BLaER1 (cell line): Measurements from ENCODE around the gene NCOA6.
A peak's percentile ranks its signal among the peaks of the same experiment; 100 is the strongest.

ENCODE experiments used
- H3K27ac ChIP-seq: shearing (Covaris generic); formaldehyde crosslinking; 2 replicates; pipeline ENCODE4 v1.8.1; 2022
- H3K27me3 ChIP-seq: shearing (Covaris generic); formaldehyde crosslinking; 2 replicates; pipeline ENCODE4 v1.8.1; 2022
- H3K36me3 ChIP-seq: shearing (Covaris generic); formaldehyde crosslinking; 2 replicates; pipeline ENCODE4 v1.8.1; 2022
- H3K4me1 ChIP-seq: shearing (Covaris generic); formaldehyde crosslinking; 2 replicates; pipeline ENCODE4 v1.8.1; 2022
- H3K4me2 ChIP-seq: shearing (Covaris generic); formaldehyde crosslinking; 2 replicates; pipeline ENCODE4 v1.8.1; 2022
- H3K4me3 ChIP-seq: shearing (Covaris generic); formaldehyde crosslinking; 2 replicates; pipeline ENCODE4 v1.8.1; 2022
- H3K9ac ChIP-seq: shearing (Covaris generic); formaldehyde crosslinking; 2 replicates; pipeline ENCODE4 v1.8.1; 2022
- H3K9me3 ChIP-seq: shearing (Covaris generic); formaldehyde crosslinking; 2 replicates; pipeline ENCODE4 v1.8.1; 2022
- H4K20me1 ChIP-seq: shearing (Covaris generic); formaldehyde crosslinking; 2 replicates; pipeline ENCODE4 v1.8.1; 2022
- Cebpa-rat ChIP-seq: shearing (Covaris generic); IDR thresholded peaks from 2 replicates; pipeline ENCODE4 v1.8.1; 2022

The NCOA6 gene

GRCh38 chr20:34713194-34713943 lies 112.1 kb downstream of the NCOA6 start:
- peaks cover 37% of the 10 kb centered on the region for H4K20me1 ChIP-seq
- H3K4me1 ChIP-seq, result peaks cover 20% of the 10 kb centered on the region
- TF ChIP-seq Cebpa-rat, result no peak
- no peak overlapping the region for H3K27ac ChIP-seq
- H3K9ac ChIP-seq, result no peak overlapping the region
- H3K4me3 ChIP-seq, result no peak overlapping the region
- H3K4me2 ChIP-seq, result no peak overlapping the region
- no peaks in the 10 kb centered on the region for H3K9me3 ChIP-seq
- peaks cover 54% of the 10 kb centered on the region for H3K36me3 ChIP-seq
- H3K27me3 ChIP-seq, result peaks cover 10% of the 10 kb centered on the region

DNA sequence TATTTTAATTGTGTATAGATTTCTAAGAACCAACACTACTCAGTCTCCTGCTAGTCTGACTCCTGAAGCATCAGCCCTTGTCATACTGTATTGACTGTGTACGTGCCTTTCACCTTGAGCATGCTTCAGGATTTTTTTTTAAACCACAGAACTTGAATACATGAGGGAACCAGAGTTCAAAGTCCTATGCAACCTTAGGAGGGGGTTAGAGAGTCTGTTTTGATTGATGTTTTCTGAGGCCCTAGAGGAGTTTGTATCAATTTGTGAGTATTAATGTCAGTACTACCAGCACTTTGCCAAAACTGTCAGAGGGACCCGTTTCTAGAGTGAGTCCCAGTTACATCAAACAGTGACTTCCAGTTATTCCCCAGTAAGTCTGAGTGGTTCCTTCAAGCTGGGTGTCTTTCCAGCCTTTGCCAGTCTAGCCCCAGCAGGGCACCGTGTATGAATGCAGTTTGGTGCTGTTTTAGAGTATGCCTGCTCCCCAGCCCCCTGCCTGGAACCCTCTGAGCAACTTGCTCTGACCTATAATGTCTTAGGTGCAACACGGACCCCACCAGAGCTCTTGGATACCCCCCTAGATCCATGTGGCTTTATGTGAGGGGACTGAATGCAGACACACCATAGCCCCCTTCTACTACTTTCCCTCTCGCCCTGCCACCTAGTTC lies 112.8 kb downstream of the NCOA6 start:
- no peak overlapping the region for H3K9ac ChIP-seq
- peaks cover 37% of the 10 kb centered on the region for H4K20me1 ChIP-seq
- no peak overlapping the region for H3K4me2 ChIP-seq
- H3K4me1 ChIP-seq, result peaks cover 27% of the 10 kb centered on the region
- no peak overlapping the region for H3K27ac ChIP-seq
- TF ChIP-seq Cebpa-rat, result no peak
- peaks cover 10% of the 10 kb centered on the region for H3K27me3 ChIP-seq
- H3K4me3 ChIP-seq, result no peak overlapping the region
- no peaks in the 10 kb centered on the region for H3K9me3 ChIP-seq
- peaks cover 54% of the 10 kb centered on the region for H3K36me3 ChIP-seq

GRCh38 chr20:34711813-34712430 lies 113.5 kb downstream of the NCOA6 start:
- peaks cover 10% of the 10 kb centered on the region for H3K27me3 ChIP-seq
- no peak overlapping the region for H3K4me3 ChIP-seq
- peak overlapping the region; percentile 97 for H3K4me2 ChIP-seq
- H3K27ac ChIP-seq, result no peak overlapping the region
- H3K9ac ChIP-seq, result no peak overlapping the region
- peaks cover 37% of the 10 kb centered on the region for H4K20me1 ChIP-seq
- H3K4me1 ChIP-seq, result peaks cover 29% of the 10 kb centered on the region
- H3K9me3 ChIP-seq, result no peaks in the 10 kb centered on the region
- H3K36me3 ChIP-seq, result peaks cover 54% of the 10 kb centered on the region
- no peak for TF ChIP-seq Cebpa-rat

- Histone ChIP-seq H3K4me2 (peak overlapping the region; percentile 97), H3K27ac (no peak overlapping the region), H3K4me3 (peak overlapping the region; percentile 77; the same call in 1 of the 2 replicates), H3K9me3 (no peaks in the 10 kb centered on the region), H4K20me1 (peaks cover 37% of the 10 kb centered on the region), H3K36me3 (peaks cover 48% of the 10 kb centered on the region), H3K9ac (no peak overlapping the region), H3K27me3 (peaks cover 10% of the 10 kb centered on the region), H3K4me1 (peaks cover 38% of the 10 kb centered on the region)
- no peak for TF ChIP-seq Cebpa-rat
These were observed 114.4 kb downstream of the NCOA6 start for GRCh38 chr20:34710861-34711574.

DNA sequence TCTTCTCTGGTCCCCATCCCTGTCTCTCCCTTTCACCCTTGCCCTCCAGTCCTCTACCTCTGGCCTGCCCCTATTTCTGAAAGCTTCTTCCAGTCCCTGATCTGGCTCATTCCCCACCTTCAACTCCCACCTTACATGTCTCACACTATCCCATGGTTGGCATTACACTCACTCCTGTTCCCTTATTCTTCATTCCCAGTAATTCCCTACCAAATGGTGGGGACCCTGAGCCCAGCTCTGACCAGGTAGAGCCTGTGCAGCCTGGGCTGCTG lies 114.9 kb downstream of the NCOA6 start:
- Histone ChIP-seq H3K4me1 (peaks cover 43% of the 10 kb centered on the region), H3K27me3 (peaks cover 10% of the 10 kb centered on the region), H4K20me1 (peaks cover 37% of the 10 kb centered on the region), H3K9me3 (no peaks in the 10 kb centered on the region), H3K4me2 (peak overlapping the region; percentile 97), H3K36me3 (peaks cover 43% of the 10 kb centered on the region), H3K4me3 (peak overlapping the region; percentile 77), H3K27ac (no peak overlapping the region), H3K9ac (peak overlapping the region; percentile 78)
- no peak for TF ChIP-seq Cebpa-rat

DNA sequence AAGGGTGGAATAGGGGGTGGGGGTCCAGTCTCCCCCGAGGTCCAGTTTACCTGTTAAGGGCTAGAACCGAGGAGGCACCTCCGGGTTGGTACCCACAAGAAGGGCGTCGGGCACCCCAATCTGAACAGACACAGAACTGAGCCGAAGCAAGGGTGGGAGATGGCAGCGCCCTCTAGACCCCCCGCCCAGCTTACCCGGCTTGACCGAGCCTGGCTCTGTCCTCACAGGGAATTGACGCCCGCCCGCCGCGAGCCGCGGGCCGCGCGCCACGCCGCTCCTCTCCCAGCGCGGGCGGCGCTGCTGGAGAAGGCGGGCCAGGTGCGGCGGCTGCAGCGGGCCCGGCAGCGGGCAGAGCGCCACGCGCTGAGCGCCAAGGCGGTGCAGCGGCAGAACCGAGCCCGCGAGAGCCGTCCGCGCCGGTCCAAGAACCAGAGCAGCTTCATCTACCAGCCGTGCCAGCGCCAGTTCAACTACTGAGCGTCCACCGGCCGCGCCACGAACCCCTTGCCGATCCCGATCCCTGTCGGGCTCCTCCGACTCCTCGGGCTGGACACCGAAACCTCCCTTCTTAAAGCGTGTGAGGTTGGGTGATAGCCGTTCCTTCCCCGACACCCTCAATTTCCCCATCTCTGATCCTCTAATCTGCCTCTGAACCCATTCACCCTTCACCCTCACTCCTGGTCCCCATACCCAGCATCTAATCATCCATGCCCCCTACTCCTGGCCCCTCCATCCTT lies 115.5 kb downstream of the NCOA6 start:
- peak overlapping the region; percentile 85 for H3K27ac ChIP-seq
- H3K36me3 ChIP-seq, result peaks cover 38% of the 10 kb centered on the region
- TF ChIP-seq Cebpa-rat, result no peak
- no peaks in the 10 kb centered on the region for H3K9me3 ChIP-seq
- H4K20me1 ChIP-seq, result peaks cover 37% of the 10 kb centered on the region
- H3K4me2 ChIP-seq, result peak overlapping the region; percentile 97
- H3K27me3 ChIP-seq, result peaks cover 10% of the 10 kb centered on the region
- H3K4me3 ChIP-seq, result peak overlapping the region; percentile 77
- peaks cover 48% of the 10 kb centered on the region for H3K4me1 ChIP-seq
- H3K9ac ChIP-seq, result peak overlapping the region; percentile 78

DNA sequence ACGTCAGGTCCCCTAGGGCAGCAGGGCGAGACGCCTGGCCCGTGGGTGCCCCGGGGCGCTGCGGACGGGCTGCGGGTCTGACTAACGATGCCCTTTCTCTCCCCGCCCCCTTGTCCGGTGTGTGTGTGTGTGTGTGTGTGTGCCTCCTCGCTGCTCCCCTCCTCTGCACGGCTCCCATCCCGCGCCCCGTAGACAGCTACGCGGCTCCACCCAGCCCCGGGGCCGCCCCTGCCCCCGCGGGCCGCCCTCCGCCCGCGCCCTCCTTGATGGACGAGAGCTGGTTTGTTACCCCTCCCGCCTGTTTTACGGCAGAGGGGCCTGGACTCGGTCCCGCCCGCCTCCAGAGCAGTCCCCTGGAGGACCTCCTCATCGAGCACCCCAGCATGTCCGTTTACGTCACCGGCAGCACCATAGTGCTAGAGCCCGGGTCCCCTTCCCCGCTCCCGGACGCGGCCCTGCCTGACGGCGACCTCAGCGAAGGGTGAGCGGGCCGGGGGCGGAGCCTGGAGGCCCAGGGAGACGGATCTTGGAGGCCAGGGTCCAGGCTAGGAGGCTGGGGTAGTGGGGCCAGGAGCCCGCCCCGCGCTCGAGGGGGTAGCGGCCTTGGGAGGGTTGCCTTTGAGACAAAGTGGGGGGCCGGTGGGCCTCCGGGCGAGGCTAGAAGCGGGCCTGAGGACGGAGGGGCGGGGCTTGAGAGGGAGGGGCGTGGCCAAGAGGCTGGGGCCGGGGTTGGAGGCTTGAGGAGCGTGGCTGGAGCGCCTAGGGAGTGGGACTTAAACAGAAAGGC lies 116.2 kb downstream of the NCOA6 start:
- H3K9ac ChIP-seq, result peak overlapping the region; percentile 78
- H3K4me2 ChIP-seq, result peak overlapping the region; percentile 97
- H3K9me3 ChIP-seq, result no peaks in the 10 kb centered on the region
- H4K20me1 ChIP-seq, result peaks cover 37% of the 10 kb centered on the region
- peaks cover 10% of the 10 kb centered on the region for H3K27me3 ChIP-seq
- H3K4me3 ChIP-seq, result peak overlapping the region; percentile 77
- H3K4me1 ChIP-seq, result peaks cover 52% of the 10 kb centered on the region
- H3K36me3 ChIP-seq, result peaks cover 30% of the 10 kb centered on the region
- no peak for TF ChIP-seq Cebpa-rat
- H3K27ac ChIP-seq, result peak overlapping the region; percentile 85

GRCh38 chr20:34708621-34709043 lies 116.8 kb downstream of the NCOA6 start:
- H3K9ac ChIP-seq, result peak overlapping the region; percentile 78
- H3K36me3 ChIP-seq, result peaks cover 24% of the 10 kb centered on the region
- peaks cover 52% of the 10 kb centered on the region for H3K4me1 ChIP-seq
- H4K20me1 ChIP-seq, result peaks cover 35% of the 10 kb centered on the region
- no peak for TF ChIP-seq Cebpa-rat
- peak overlapping the region; percentile 85 for H3K27ac ChIP-seq
- peak overlapping the region; percentile 97 for H3K4me2 ChIP-seq
- H3K27me3 ChIP-seq, result peaks cover 10% of the 10 kb centered on the region
- no peaks in the 10 kb centered on the region for H3K9me3 ChIP-seq
- peak overlapping the region; percentile 77 for H3K4me3 ChIP-seq
